HepG2 (cell line): ENCODE data around the gene IPMK. TPM values are rescaled to one million over a fixed set of nuclear protein-coding genes. Genes with fewer than 3 reads are reported as not detected.

Experiments used
- ATAC-seq: fragments of 200-7000 bp; cut with Tn5 transposase; 3 replicates; pipeline ENCODE4 v1.9.1; 2020; ENCODE audit warnings: mild to moderate bottlenecking, moderate library complexity
- BruUV-seq: library from RNA; stranded (reverse); fragments of 400-500 nt; replicated peaks from 2 replicates; lab custom pipeline; 2021; lab: Mats Ljungman, UMichigan
- CTCF ChIA-PET: fragments of 300-600 bp; formaldehyde crosslinking; extraction: SDS; loops from one replicate; lab custom pipeline; 2021; ENCODE audit warnings: low total read pairs, inconsistent platforms, low intra/inter-chr PET ratio; lab: Yijun Ruan, JAX
- POLR2A ChIA-PET: fragments of 350-600 bp; sonication (Branson Sonifier 250); formaldehyde crosslinking; loops from one replicate; lab custom pipeline; 2020; ENCODE audit warnings: antibody characterized with exemption, inconsistent platforms; lab: Yijun Ruan, JAX
- DNase-seq: peaks from one replicate; pipeline ENCODE4 v3.0.0-alpha.2; 2015; ENCODE audit warnings: low spot score
- FAIRE-seq: peaks from 3 replicates; lab custom pipeline; 2011; peaks lifted over from hg19 to GRCh38; lab: Jason Lieb, UNC
- H2AFZ ChIP-seq: one replicate; pipeline ENCODE4 v1.6.1; 2011; ENCODE audit warnings: low read length, inconsistent platforms
- H3K27ac ChIP-seq: fragments of 300-600 bp; 3 replicates; pipeline ENCODE4 v1.8.0; 2011; ENCODE audit warnings: mixed run types, mild to moderate bottlenecking, mixed read lengths, low read length, inconsistent platforms; ENCODE audit not compliant: insufficient read depth; ENCODE audit errors: extremely low read length
- H3K27me3 ChIP-seq, 2 experiments: fragments of 200-600 bp in 1 of 2; 2 replicates in 1 of 2; 3 replicates in 1 of 2; pipeline versions ENCODE4 v1.6.0 to v1.8.0; 2011; ENCODE audit warnings: low read length in 2 of 2, mild to moderate bottlenecking in 2 of 2, moderate library complexity in 2 of 2, inconsistent platforms in 1 of 2; ENCODE audit not compliant: insufficient read depth in 2 of 2, control insufficient read depth in 1 of 2
- H3K36me3 ChIP-seq, 2 experiments: fragments of 200-600 bp in 1 of 2; replicated peaks in 1 of 2; 2 replicates in 1 of 2; 3 replicates in 1 of 2; pipeline versions ENCODE4 v1.5.1 to v1.8.0; 2011; ENCODE audit warnings: low read length in 2 of 2, inconsistent platforms in 1 of 2; ENCODE audit not compliant: insufficient read depth in 2 of 2, control insufficient read depth in 1 of 2
- H3K4me1 ChIP-seq: 2 replicates; pipeline ENCODE4 v1.5.1; 2012; ENCODE audit warnings: low read length, inconsistent platforms; ENCODE audit not compliant: insufficient read depth
- H3K4me2 ChIP-seq: 2 replicates; pipeline ENCODE4 v1.6.0; 2011; ENCODE audit warnings: low read depth, low read length, inconsistent platforms
- H3K4me3 ChIP-seq, 3 experiments: fragments of 200-600 bp in 1 of 3; sonication (generic), shearing (Covaris generic) in 1 of 3; replicated peaks in 1 of 3; 2 replicates each; pipeline ENCODE4 v1.5.1; 2011 to 2016; ENCODE audit warnings: low read length in 3 of 3, inconsistent platforms in 2 of 3, low read depth in 2 of 3, mild to moderate bottlenecking in 2 of 3, control low read depth in 1 of 3, mixed read lengths in 1 of 3; ENCODE audit not compliant: insufficient read depth in 1 of 3
- H3K79me2 ChIP-seq: one replicate; pipeline ENCODE4 v1.6.1; 2011; ENCODE audit warnings: low read length, inconsistent platforms; ENCODE audit not compliant: insufficient read depth
- H3K9ac ChIP-seq: 2 replicates; pipeline ENCODE4 v1.6.0; 2011; ENCODE audit warnings: mild to moderate bottlenecking, low read depth, low read length, inconsistent platforms; ENCODE audit not compliant: insufficient read depth
- H3K9me3 ChIP-seq: 2 replicates; pipeline ENCODE4 v1.5.1; 2012; ENCODE audit warnings: mild to moderate bottlenecking, low read length
- H4K20me1 ChIP-seq: 2 replicates; pipeline ENCODE4 v1.6.0; 2011; ENCODE audit warnings: inconsistent platforms, mild to moderate bottlenecking, low read length, moderate library complexity; ENCODE audit not compliant: insufficient read depth
- ATF1 ChIP-seq: IDR thresholded peaks from 2 replicates; pipeline ENCODE4 v1.6.1; 2016; ENCODE audit warnings: mild to moderate bottlenecking, control low read depth
- CBFB ChIP-seq: sonication (generic); formaldehyde crosslinking; IDR thresholded peaks from 2 replicates; pipeline ENCODE4 v1.4.0; 2020; ENCODE audit warnings: missing genetic modification reagents
- GATAD2A ChIP-seq: IDR thresholded peaks from 2 replicates; pipeline ENCODE4 v1.6.1; 2016
- GTF3A ChIP-seq: sonication (generic); formaldehyde crosslinking; conservative IDR thresholded peaks from 2 replicates; pipeline ENCODE4 v1.4.0; 2020; ENCODE audit warnings: mild to moderate bottlenecking, missing genetic modification reagents
- HCFC1 ChIP-seq: fragments of 150-350 bp; IDR thresholded peaks from 2 replicates; pipeline ENCODE4 v1.6.1; 2014; ENCODE audit warnings: low read depth, low read length
- HMG20A ChIP-seq: IDR thresholded peaks from 2 replicates; pipeline ENCODE4 v1.6.1; 2016; ENCODE audit warnings: borderline replicate concordance
- NR2C2 ChIP-seq: sonication (generic); formaldehyde crosslinking; IDR thresholded peaks from 2 replicates; pipeline ENCODE4 v1.4.0; 2020; ENCODE audit warnings: missing genetic modification reagents, mild to moderate bottlenecking, moderate library complexity, borderline replicate concordance
- PHF20 ChIP-seq: sonication (generic); formaldehyde crosslinking; IDR thresholded peaks from 2 replicates; pipeline ENCODE4 v1.5.0; 2020; ENCODE audit warnings: mild to moderate bottlenecking, missing genetic modification reagents
- TARDBP ChIP-seq: sonication (generic); formaldehyde crosslinking; IDR thresholded peaks from 2 replicates; pipeline ENCODE4 v1.8.0; 2022; ENCODE audit warnings: mild to moderate bottlenecking, missing genetic modification reagents
- TBL1XR1 ChIP-seq: fragments of 150-350 bp; IDR thresholded peaks from 2 replicates; pipeline ENCODE4 v1.6.1; 2014; ENCODE audit warnings: borderline replicate concordance, low read length; ENCODE audit not compliant: partially characterized antibody
- THYN1 ChIP-seq: sonication (generic); formaldehyde crosslinking; IDR thresholded peaks from 2 replicates; pipeline ENCODE4 v1.8.1; 2023; ENCODE audit warnings: low read depth, mild to moderate bottlenecking, moderate library complexity, missing genetic modification reagents, borderline replicate concordance
- TOE1 ChIP-seq: sonication (generic); formaldehyde crosslinking; IDR thresholded peaks from 2 replicates; pipeline ENCODE4 v1.4.0; 2020; ENCODE audit warnings: mild to moderate bottlenecking, missing genetic modification reagents
- ZBTB3 ChIP-seq: sonication (generic); formaldehyde crosslinking; IDR thresholded peaks from 2 replicates; pipeline ENCODE4 v1.4.0; 2020; ENCODE audit warnings: low read depth, mild to moderate bottlenecking, moderate library complexity, missing genetic modification reagents, borderline replicate concordance
- ZNF296 ChIP-seq: sonication (generic); formaldehyde crosslinking; conservative IDR thresholded peaks from 2 replicates; pipeline ENCODE4 v1.5.0; 2020; ENCODE audit warnings: mild to moderate bottlenecking, missing genetic modification reagents
- ZNF550 ChIP-seq: sonication (generic); formaldehyde crosslinking; IDR thresholded peaks from 2 replicates; pipeline ENCODE4 v1.4.0; 2020; ENCODE audit warnings: mild to moderate bottlenecking, missing genetic modification reagents, borderline replicate concordance
- ZNF839 ChIP-seq: sonication (generic); formaldehyde crosslinking; IDR thresholded peaks from 2 replicates; pipeline ENCODE4 v1.4.0; 2020; ENCODE audit warnings: missing genetic modification reagents, mild to moderate bottlenecking, borderline replicate concordance
- WGBS: methylation state at CpG from one replicate; pipeline ENCODE4 v1.1.6; 2017; ENCODE audit warnings: low lambda C conversion rate; 5-methylcytosine and 5-hydroxymethylcytosine counted together
- in situ Hi-C: cut with HindIII; loops from 2 replicates; pipeline ENCODE4 v1.10.0; 2017; ENCODE audit warnings: low pct_unique_long_range_greater_than_20kb; ENCODE audit not compliant: extremely low pct_ligation_motif_present
- intact Hi-C: fragments of 100-400 bp; cut with micrococcal nuclease; formaldehyde crosslinking; loops from one replicate; pipeline ENCODE4 v1.10.0; 2022; ENCODE audit not compliant: unreplicated experiment
- polyA plus RNA-seq, 8 experiments: library from polyadenylated mRNA; depleted of rRNA in 3 of 8; stranded (reverse) in 7 of 8; unstranded in 1 of 8; fragments of >200 nt; fragmentation: Illumina TruSeq in 4 of 8; extraction: Trizol in 4 of 8; gene quantifications; 2 replicates each; pipeline versions ENCODE4 v1.2.1 to v1.2.3, GENCODE V29; 2011 to 2016; ENCODE audit warnings: low read depth in 4 of 8, missing spikeins in 1 of 8, mixed read lengths in 1 of 8; ENCODE audit not compliant: insufficient read depth in 1 of 8
- total RNA-seq, 5 experiments: library from RNA; depleted of rRNA; stranded (reverse); fragments of >200 nt; fragmentation: Illumina TruSeq; extraction: Trizol; gene quantifications; 2 replicates each; pipeline ENCODE4 v1.2.3, GENCODE V29; 2016; ENCODE audit warnings: low read depth in 1 of 5
- TF ChIP-seq, protein P1 (sequence below): sonication (generic); formaldehyde crosslinking; IDR thresholded peaks from 2 replicates; pipeline ENCODE4 v1.4.0; 2020; ENCODE audit warnings: mild to moderate bottlenecking, missing genetic modification reagents, borderline replicate concordance
- TF ChIP-seq, protein P2 (sequence below): IDR thresholded peaks from 2 replicates; pipeline ENCODE4 v1.6.1; 2012; ENCODE audit warnings: low read depth, low read length, improper control_type of control experiment
- TF ChIP-seq, protein P3 (sequence below), 2 experiments: sonication (generic) in 1 of 2; formaldehyde crosslinking in 1 of 2; IDR thresholded peaks; 2 replicates each; pipeline versions ENCODE4 v1.4.0 to v1.6.1; 2016 to 2020; ENCODE audit warnings: borderline replicate concordance in 1 of 2, low read depth in 1 of 2, mild to moderate bottlenecking in 1 of 2, missing genetic modification reagents in 1 of 2

Gene IPMK
- total and polyA plus RNA-seq, 2 of the 13 experiments (the other 11 are each of a cell fraction or from before 2014, with no cell fraction given) = 2.7 to 3.9 TPM

DNA sequence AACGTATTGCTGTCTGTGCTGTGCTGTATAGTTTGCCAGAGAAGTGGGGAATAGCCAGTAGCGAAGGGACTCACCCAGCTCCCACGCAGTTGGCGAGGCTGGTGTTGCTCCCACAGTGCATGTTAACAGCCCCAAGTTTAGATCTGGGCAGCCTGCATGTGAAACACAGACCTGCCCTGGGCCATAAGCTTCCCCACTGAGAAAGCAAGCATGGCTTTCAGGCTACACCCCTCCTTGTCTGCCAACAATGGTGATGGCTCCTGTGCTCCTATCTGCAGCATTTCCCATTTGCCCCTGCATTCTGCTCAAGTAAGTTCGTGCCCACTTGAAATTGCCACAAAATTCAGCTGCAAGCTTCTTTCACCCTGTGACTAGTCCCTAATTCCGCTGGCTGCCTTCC is 57.5 kb downstream of the IPMK start:
- in situ Hi-C loops (no loop called here), intact Hi-C loops (no loop called here)
- H3K4me3 ChIP-seq = no peak overlapping the region
- no peak overlapping the region for H3K9ac ChIP-seq
- WGBS = 96% methylated on average over 5 of the region's 6 CpGs
- no peak overlapping the region for H3K4me2 ChIP-seq
- peaks cover 5% of the 10 kb centered on the region; the same call in 1 of the 2 replicates for H3K4me1 ChIP-seq
- ChIA-PET POLR2A (no interaction called here), CTCF (no interaction called here)
- no peaks in the 10 kb centered on the region for H3K9me3 ChIP-seq
- no peak overlapping the region for H3K27ac ChIP-seq
- FAIRE-seq = no peak
- peaks cover 12 to 21% of the 10 kb centered on the region in 2 experiments; a peak in 4 of 5 replicates for H3K36me3 ChIP-seq
- no peaks in the 10 kb centered on the region for H3K79me2 ChIP-seq
- ATAC-seq = no peak
- no peak for DNase-seq
- H4K20me1 ChIP-seq = no peaks in the 10 kb centered on the region
- BruUV-seq = no TSS peak
- H3K27me3 ChIP-seq = no peaks in the 10 kb centered on the region
- TF ChIP-seq THYN1 (CRISPR knock-in tag) = no peak
- TF ChIP-seq ZBTB3 (CRISPR knock-in tag) = no peak
- TF ChIP-seq ZNF550 (CRISPR knock-in tag) = no peak
- no peak for TF ChIP-seq NR2C2 (CRISPR knock-in tag)
- TF ChIP-seq, protein P1, sequence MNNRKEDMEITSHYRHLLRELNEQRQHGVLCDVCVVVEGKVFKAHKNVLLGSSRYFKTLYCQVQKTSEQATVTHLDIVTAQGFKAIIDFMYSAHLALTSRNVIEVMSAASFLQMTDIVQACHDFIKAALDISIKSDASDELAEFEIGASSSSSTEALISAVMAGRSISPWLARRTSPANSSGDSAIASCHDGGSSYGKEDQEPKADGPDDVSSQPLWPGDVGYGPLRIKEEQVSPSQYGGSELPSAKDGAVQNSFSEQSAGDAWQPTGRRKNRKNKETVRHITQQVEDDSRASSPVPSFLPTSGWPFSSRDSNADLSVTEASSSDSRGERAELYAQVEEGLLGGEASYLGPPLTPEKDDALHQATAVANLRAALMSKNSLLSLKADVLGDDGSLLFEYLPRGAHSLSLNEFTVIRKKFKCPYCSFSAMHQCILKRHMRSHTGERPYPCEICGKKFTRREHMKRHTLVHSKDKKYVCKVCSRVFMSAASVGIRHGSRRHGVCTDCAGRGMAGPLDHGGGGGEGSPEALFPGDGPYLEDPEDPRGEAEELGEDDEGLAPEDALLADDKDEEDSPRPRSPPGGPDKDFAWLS = no peak
- TF ChIP-seq GTF3A (CRISPR knock-in tag) = no peak
- no peak for TF ChIP-seq TBL1XR1
- TF ChIP-seq TOE1 (CRISPR knock-in tag) = no peak
- TF ChIP-seq HMG20A (CRISPR knock-in tag) = no peak
- TF ChIP-seq ZNF839 (CRISPR knock-in tag) = no peak
- TF ChIP-seq, protein P2, sequence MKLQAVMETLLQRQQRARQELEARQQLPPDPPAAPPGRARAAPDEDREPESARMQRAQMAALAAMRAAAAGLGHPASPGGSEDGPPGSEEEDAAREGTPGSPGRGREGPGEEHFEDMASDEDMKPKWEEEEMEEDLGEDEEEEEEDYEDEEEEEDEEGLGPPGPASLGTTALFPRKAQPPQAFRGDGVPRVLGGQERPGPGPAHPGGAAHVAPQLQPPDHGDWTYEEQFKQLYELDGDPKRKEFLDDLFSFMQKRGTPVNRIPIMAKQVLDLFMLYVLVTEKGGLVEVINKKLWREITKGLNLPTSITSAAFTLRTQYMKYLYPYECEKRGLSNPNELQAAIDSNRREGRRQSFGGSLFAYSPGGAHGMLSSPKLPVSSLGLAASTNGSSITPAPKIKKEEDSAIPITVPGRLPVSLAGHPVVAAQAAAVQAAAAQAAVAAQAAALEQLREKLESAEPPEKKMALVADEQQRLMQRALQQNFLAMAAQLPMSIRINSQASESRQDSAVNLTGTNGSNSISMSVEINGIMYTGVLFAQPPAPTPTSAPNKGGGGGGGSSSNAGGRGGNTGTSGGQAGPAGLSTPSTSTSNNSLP = no peak
- TF ChIP-seq TARDBP (CRISPR knock-in tag) = no peak
- no peak for TF ChIP-seq CBFB (CRISPR knock-in tag)
- TF ChIP-seq HCFC1 = no peak
- TF ChIP-seq, protein P3, sequence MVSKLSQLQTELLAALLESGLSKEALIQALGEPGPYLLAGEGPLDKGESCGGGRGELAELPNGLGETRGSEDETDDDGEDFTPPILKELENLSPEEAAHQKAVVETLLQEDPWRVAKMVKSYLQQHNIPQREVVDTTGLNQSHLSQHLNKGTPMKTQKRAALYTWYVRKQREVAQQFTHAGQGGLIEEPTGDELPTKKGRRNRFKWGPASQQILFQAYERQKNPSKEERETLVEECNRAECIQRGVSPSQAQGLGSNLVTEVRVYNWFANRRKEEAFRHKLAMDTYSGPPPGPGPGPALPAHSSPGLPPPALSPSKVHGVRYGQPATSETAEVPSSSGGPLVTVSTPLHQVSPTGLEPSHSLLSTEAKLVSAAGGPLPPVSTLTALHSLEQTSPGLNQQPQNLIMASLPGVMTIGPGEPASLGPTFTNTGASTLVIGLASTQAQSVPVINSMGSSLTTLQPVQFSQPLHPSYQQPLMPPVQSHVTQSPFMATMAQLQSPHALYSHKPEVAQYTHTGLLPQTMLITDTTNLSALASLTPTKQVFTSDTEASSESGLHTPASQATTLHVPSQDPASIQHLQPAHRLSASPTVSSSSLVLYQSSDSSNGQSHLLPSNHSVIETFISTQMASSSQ (IDR thresholded peaks at IDR 0.05; ENCODE audit: low read depth) = no peak
- TF ChIP-seq, protein P3 (CRISPR knock-in tag; IDR thresholded peaks at IDR 0.05; ENCODE audit: borderline replicate concordance) = no peak
- TF ChIP-seq ATF1 (CRISPR knock-in tag) = no peak
- TF ChIP-seq PHF20 (CRISPR knock-in tag) = no peak
- TF ChIP-seq ZNF296 (CRISPR knock-in tag) = no peak
- TF ChIP-seq GATAD2A (CRISPR knock-in tag) = no peak
- TF ChIP-seq, all 625 proteins: peak for 0
- H2AFZ ChIP-seq = no peak overlapping the region
